OCI-LY3 (cell line): Measurements from ENCODE around the gene PARP4.

Experiments used
- EZH2phosphoT487 ChIP-seq: fragments of 200-600 bp; shearing (Covaris generic); IDR thresholded peaks from 2 replicates; pipeline ENCODE4 v1.6.1; 2018; ENCODE audit warnings: antibody characterized with exemption, mixed run types, low read depth
- TF ChIP-seq, protein P1 (sequence below): fragments of 200-600, 300-600 bp; sonication (generic); IDR thresholded peaks from 2 replicates; pipeline ENCODE4 v1.5.1; 2014; ENCODE audit warnings: antibody characterized with exemption, low read length, low read depth

DNA sequence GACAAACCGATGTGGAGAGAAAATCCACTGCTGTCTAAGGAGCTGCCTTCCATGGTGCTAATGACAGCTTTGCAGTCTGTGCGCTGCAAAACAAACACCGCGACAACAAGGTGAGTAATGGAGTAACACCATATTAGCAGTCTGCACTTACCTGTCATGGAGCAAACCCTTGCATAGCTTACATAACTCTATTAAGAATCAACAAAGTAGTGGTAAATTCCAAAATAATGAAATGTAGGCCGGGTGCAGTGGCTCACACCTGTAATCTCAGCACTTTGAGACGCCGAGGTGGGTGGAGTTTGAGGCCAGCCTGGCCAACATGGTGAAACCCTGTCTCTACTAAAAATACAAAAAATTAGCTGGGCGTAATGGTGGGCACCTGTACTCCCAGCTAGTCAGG lies 56.2 kb downstream of the PARP4 start:
- TF ChIP-seq EZH2phosphoT487: no peak
- TF ChIP-seq, protein P1, sequence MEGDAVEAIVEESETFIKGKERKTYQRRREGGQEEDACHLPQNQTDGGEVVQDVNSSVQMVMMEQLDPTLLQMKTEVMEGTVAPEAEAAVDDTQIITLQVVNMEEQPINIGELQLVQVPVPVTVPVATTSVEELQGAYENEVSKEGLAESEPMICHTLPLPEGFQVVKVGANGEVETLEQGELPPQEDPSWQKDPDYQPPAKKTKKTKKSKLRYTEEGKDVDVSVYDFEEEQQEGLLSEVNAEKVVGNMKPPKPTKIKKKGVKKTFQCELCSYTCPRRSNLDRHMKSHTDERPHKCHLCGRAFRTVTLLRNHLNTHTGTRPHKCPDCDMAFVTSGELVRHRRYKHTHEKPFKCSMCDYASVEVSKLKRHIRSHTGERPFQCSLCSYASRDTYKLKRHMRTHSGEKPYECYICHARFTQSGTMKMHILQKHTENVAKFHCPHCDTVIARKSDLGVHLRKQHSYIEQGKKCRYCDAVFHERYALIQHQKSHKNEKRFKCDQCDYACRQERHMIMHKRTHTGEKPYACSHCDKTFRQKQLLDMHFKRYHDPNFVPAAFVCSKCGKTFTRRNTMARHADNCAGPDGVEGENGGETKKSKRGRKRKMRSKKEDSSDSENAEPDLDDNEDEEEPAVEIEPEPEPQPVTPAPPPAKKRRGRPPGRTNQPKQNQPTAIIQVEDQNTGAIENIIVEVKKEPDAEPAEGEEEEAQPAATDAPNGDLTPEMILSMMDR: no peak
